H1 (cell line): Measurements from ENCODE around the gene EGR2. TPM values are rescaled to one million over a fixed set of nuclear protein-coding genes. Genes with fewer than 3 reads are reported as not detected.

Experiments
- CTCF ChIA-PET: fragments of 300-600 bp; sonication (Branson Sonifier 250); formaldehyde crosslinking; loops from one replicate; lab custom pipeline; 2021; ENCODE audit not compliant: partially characterized antibody; lab: Charles Lee
- POLR2A ChIA-PET: fragments of 300-600 bp; sonication (Branson Sonifier 250); formaldehyde crosslinking; loops from one replicate; lab custom pipeline; 2021; ENCODE audit warnings: inconsistent platforms; ENCODE audit not compliant: partially characterized antibody; lab: Charles Lee
- DNase-seq, 2 experiments: peaks; one replicate each; pipeline versions ENCODE4 v3.0.0 to v3.0.0-alpha.2; 2010 to 2022; ENCODE audit warnings: low spot score in 2 of 2, low read depth in 1 of 2, mixed read lengths in 1 of 2
- FAIRE-seq: peaks from 2 replicates; lab custom pipeline; 2011; peaks lifted over from hg19 to GRCh38; lab: Jason Lieb, UNC
- H2AFZ ChIP-seq: 2 replicates; pipeline ENCODE4 v1.8.1; 2012; ENCODE audit warnings: low read length, inconsistent platforms
- H2AK5ac ChIP-seq: 2 replicates; pipeline ENCODE4 v1.6.1; 2013; ENCODE audit warnings: low read depth, low read length
- H2BK120ac ChIP-seq: replicated peaks from 2 replicates; pipeline ENCODE3; 2013; ENCODE audit warnings: low read depth, low read length, inconsistent platforms
- H2BK12ac ChIP-seq: 2 replicates; pipeline ENCODE4 v1.6.1; 2013; ENCODE audit warnings: low read depth, low read length
- H2BK15ac ChIP-seq: 2 replicates; pipeline ENCODE4 v1.6.1; 2013; ENCODE audit warnings: low read length
- H2BK20ac ChIP-seq: 2 replicates; pipeline ENCODE4 v1.6.1; 2013; ENCODE audit warnings: low read length
- H2BK5ac ChIP-seq: 2 replicates; pipeline ENCODE4 v1.6.1; 2013; ENCODE audit warnings: low read depth, low read length
- H3K14ac ChIP-seq: 2 replicates; pipeline ENCODE4 v1.6.1; 2013; ENCODE audit warnings: inconsistent platforms; ENCODE audit not compliant: insufficient read length
- H3K18ac ChIP-seq: 2 replicates; pipeline ENCODE4 v1.6.1; 2013; ENCODE audit warnings: low read length; ENCODE audit errors: extremely low read depth
- H3K23ac ChIP-seq: 2 replicates; pipeline ENCODE4 v1.6.1; 2013; ENCODE audit warnings: inconsistent platforms; ENCODE audit not compliant: insufficient read length
- H3K23me2 ChIP-seq: 2 replicates; pipeline ENCODE4 v1.6.1; 2013; ENCODE audit warnings: low read depth, low read length
- H3K27ac ChIP-seq: 2 replicates; pipeline ENCODE4 v1.6.1; 2011; ENCODE audit warnings: low read depth, low read length, inconsistent platforms
- H3K27me3 ChIP-seq, 4 experiments: replicated peaks in 1 of 4; 1 replicate in 1 of 4; 2 replicates in 3 of 4; pipeline versions ENCODE4 v1.6.1 to v1.8.1; 2011 to 2013; ENCODE audit warnings: low read length in 3 of 4, mild to moderate bottlenecking in 3 of 4, inconsistent platforms in 2 of 4, mixed read lengths in 2 of 4, moderate library complexity in 1 of 4; ENCODE audit not compliant: control insufficient read depth in 3 of 4, insufficient read depth in 3 of 4; ENCODE audit errors: extremely low read depth in 1 of 4
- H3K36me3 ChIP-seq, 4 experiments: 2 replicates each; pipeline versions ENCODE4 v1.6.1 to v1.8.1; 2011 to 2013; ENCODE audit warnings: mild to moderate bottlenecking in 4 of 4, low read length in 3 of 4, moderate library complexity in 2 of 4, control low read depth in 1 of 4, inconsistent platforms in 1 of 4; ENCODE audit not compliant: insufficient read depth in 4 of 4, control insufficient read depth in 2 of 4
- H3K4ac ChIP-seq: replicated peaks from 2 replicates; pipeline ENCODE3; 2013; ENCODE audit warnings: low read length, low read depth, mixed read lengths, inconsistent platforms; ENCODE audit not compliant: insufficient read length
- H3K4me1 ChIP-seq, 4 experiments: replicated peaks in 1 of 4; 1 replicate in 1 of 4; 2 replicates in 3 of 4; pipeline versions ENCODE4 v1.6.1 to v1.8.1; 2011 to 2013; ENCODE audit warnings: low read length in 3 of 4, inconsistent platforms in 2 of 4, mixed read lengths in 1 of 4; ENCODE audit not compliant: insufficient read depth in 4 of 4, control insufficient read depth in 3 of 4
- H3K4me2 ChIP-seq, 2 experiments: 2 replicates each; pipeline versions ENCODE4 v1.6.1 to v1.8.1; 2011 to 2013; ENCODE audit warnings: low read depth in 2 of 2, low read length in 2 of 2, control low read depth in 1 of 2, inconsistent platforms in 1 of 2, mild to moderate bottlenecking in 1 of 2; ENCODE audit not compliant: insufficient read depth in 1 of 2
- H3K4me3 ChIP-seq, 4 experiments: fragments of 200-600, 300-600 bp in 1 of 4; sonication (generic), shearing (Covaris generic), sonication (Bioruptor Twin) in 1 of 4; 2 replicates each; pipeline versions ENCODE4 v1.5.1 to v1.8.1; 2011 to 2016; ENCODE audit warnings: low read length in 4 of 4, low read depth in 3 of 4, control low read depth in 2 of 4, inconsistent platforms in 2 of 4, mild to moderate bottlenecking in 2 of 4, mixed read lengths in 1 of 4, moderate library complexity in 1 of 4; ENCODE audit not compliant: insufficient read depth in 2 of 4; ENCODE audit errors: extremely low read depth in 1 of 4
- H3K56ac ChIP-seq: replicated peaks from 2 replicates; pipeline ENCODE3; 2013; ENCODE audit warnings: low read depth, mild to moderate bottlenecking, mixed read lengths, low read length, inconsistent platforms; ENCODE audit not compliant: insufficient read length
- H3K79me1 ChIP-seq: 2 replicates; pipeline ENCODE4 v1.6.1; 2013; ENCODE audit warnings: low read depth, low read length, control low read depth
- H3K79me2 ChIP-seq, 2 experiments: 2 replicates each; pipeline versions ENCODE4 v1.6.1 to v1.8.1; 2012 to 2013; ENCODE audit warnings: low read length in 2 of 2, mild to moderate bottlenecking in 2 of 2, inconsistent platforms in 1 of 2; ENCODE audit not compliant: insufficient read depth in 2 of 2, control insufficient read depth in 1 of 2
- H3K9ac ChIP-seq, 4 experiments: replicated peaks in 1 of 4; 1 replicate in 1 of 4; 2 replicates in 3 of 4; pipeline versions ENCODE4 v1.6.1 to v1.8.1; 2011 to 2013; ENCODE audit warnings: low read depth in 3 of 4, low read length in 3 of 4, control low read depth in 2 of 4, mild to moderate bottlenecking in 2 of 4, moderate library complexity in 2 of 4, inconsistent platforms in 1 of 4; ENCODE audit errors: extremely low read depth in 1 of 4
- H3K9me3 ChIP-seq, 2 experiments: 2 replicates each; pipeline versions ENCODE4 v1.6.1 to v1.8.1; 2012 to 2013; ENCODE audit warnings: mild to moderate bottlenecking in 2 of 2, moderate library complexity in 2 of 2, control low read depth in 1 of 2, inconsistent platforms in 1 of 2, low read depth in 1 of 2, low read length in 1 of 2, mixed read lengths in 1 of 2; ENCODE audit not compliant: insufficient read depth in 2 of 2
- H4K20me1 ChIP-seq, 2 experiments: replicated peaks in 1 of 2; 2 replicates each; pipeline versions ENCODE3 to v1.8.1; 2011 to 2013; ENCODE audit warnings: inconsistent platforms in 2 of 2, low read length in 2 of 2, mild to moderate bottlenecking in 1 of 2; ENCODE audit not compliant: insufficient read depth in 2 of 2, control insufficient read depth in 1 of 2
- H4K5ac ChIP-seq: 2 replicates; pipeline ENCODE4 v1.6.1; 2013; ENCODE audit warnings: low read length, low read depth, mixed read lengths, inconsistent platforms; ENCODE audit not compliant: insufficient read length
- H4K8ac ChIP-seq: 2 replicates; pipeline ENCODE4 v1.8.0; 2013; ENCODE audit warnings: mild to moderate bottlenecking, moderate library complexity, low read length, inconsistent platforms; ENCODE audit not compliant: insufficient read depth; ENCODE audit errors: extremely low read depth
- H4K91ac ChIP-seq: replicated peaks from 2 replicates; pipeline ENCODE3; 2013; ENCODE audit warnings: low read length, mixed read lengths, inconsistent platforms; ENCODE audit not compliant: insufficient read length
- FOSL1 ChIP-seq: IDR thresholded peaks from 2 replicates; pipeline ENCODE4 v1.6.1; 2011; ENCODE audit warnings: mild to moderate bottlenecking, low read depth, low read length, moderate library complexity; ENCODE audit not compliant: insufficient read depth
- TAF7 ChIP-seq: optimal IDR thresholded peaks from 2 replicates; pipeline ENCODE3; 2011; ENCODE audit warnings: low read depth, mild to moderate bottlenecking, inconsistent platforms, low read length, moderate library complexity, borderline replicate concordance
- polyA plus RNA-seq, 7 experiments: library from polyadenylated mRNA; depleted of rRNA in 3 of 7; stranded (reverse) in 5 of 7; unstranded in 2 of 7; fragments of >200 nt in 5 of 7; fragments of 200-250 nt in 2 of 7; gene quantifications; 1 replicate in 5 of 7; 2 replicates in 1 of 7; 4 replicates in 1 of 7; pipeline versions ENCODE4 v1.2.1 to v1.2.3, GENCODE V29; 2011 to 2013; ENCODE audit warnings: missing spikeins in 2 of 7, mixed read lengths in 2 of 7
- total RNA-seq: library from RNA; stranded (reverse); fragmentation: NEBNext Ultra II Directional; extraction: Animal tissue kit (Norgen Biotek cat#: 25700); gene quantifications from 2 replicates; pipeline ENCODE4 v1.2.1, GENCODE V29; 2021

Gene EGR2
- total and polyA plus RNA-seq, 2 of the 8 experiments (the other 6 are each of a cell fraction or from before 2014, with no cell fraction given) = 1.3 to 2.1 TPM

DNA sequence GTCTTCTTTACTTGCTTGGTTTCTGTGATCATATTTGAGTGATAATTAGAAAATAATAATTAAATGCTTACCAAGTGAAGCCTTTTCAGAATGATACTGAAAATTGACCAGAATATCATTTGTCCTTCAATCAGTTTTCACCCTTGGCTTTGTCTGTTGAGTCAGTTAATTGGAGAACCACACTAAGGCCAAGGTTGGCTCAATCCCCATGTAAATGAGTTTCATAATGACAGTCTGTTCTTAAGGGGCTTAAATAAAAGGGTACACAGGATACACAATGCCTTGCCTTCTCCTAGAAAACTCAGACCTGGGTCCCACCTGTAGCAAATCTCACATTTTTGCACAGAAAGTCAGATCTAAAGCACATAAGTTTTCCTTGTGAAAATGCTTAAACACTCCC, 31.3 kb upstream of the EGR2 start:
- Histone ChIP-seq H3K36me3 (no peaks in the 10 kb centered on the region), H4K91ac (no peak overlapping the region), H3K4me3 (no peak overlapping the region), H3K4ac (no peak overlapping the region), H2BK15ac (no peak overlapping the region), H3K23ac (no peak overlapping the region), H3K79me1 (no peaks in the 10 kb centered on the region), H3K4me2 (no peak overlapping the region), H4K20me1 (no peaks in the 10 kb centered on the region), H3K27me3 (no peaks in the 10 kb centered on the region), H3K56ac (no peak overlapping the region), H3K27ac (no peak overlapping the region), H3K23me2 (no peaks in the 10 kb centered on the region), H2BK120ac (no peak overlapping the region), H3K9me3 (no peaks in the 10 kb centered on the region), H4K8ac (no peak overlapping the region), H3K18ac (no peak overlapping the region), H3K14ac (no peak overlapping the region), H3K79me2 (no peaks in the 10 kb centered on the region), H2BK5ac (no peak overlapping the region), H2BK20ac (no peak overlapping the region), H2BK12ac (no peak overlapping the region), H2AK5ac (no peak overlapping the region), H3K4me1 (no peaks in the 10 kb centered on the region), H3K9ac (no peak overlapping the region), H2AFZ (no peak overlapping the region), H4K5ac (no peak overlapping the region)
- POLR2A ChIA-PET = no interaction called here
- FAIRE-seq (no peak), DNase-seq (no peak)
- CTCF ChIA-PET = interaction anchor here (1.2 kb wide), 1 partner anchor 211 kb away, joined by 3 read pairs; no protein-coding TSS in a partner anchor
- no peak for TF ChIP-seq TAF7
- TF ChIP-seq FOSL1 = no peak
